SIG-M5 treated with dmso at 0.1 percent for 504 hours (cell line): Measurements from ENCODE around the gene BLOC1S6.
"Not testable (repeated sequence)": the region's sequence is repeated elsewhere in the genome, so short reads cannot be mapped to it uniquely, and the experiment has no call there.

Experiments
- DNase-seq: peaks from one replicate; lab custom pipeline; 2025; ENCODE audit not compliant: unreplicated experiment; lab: John Stamatoyannopoulos, UW

The BLOC1S6 gene

DNA sequence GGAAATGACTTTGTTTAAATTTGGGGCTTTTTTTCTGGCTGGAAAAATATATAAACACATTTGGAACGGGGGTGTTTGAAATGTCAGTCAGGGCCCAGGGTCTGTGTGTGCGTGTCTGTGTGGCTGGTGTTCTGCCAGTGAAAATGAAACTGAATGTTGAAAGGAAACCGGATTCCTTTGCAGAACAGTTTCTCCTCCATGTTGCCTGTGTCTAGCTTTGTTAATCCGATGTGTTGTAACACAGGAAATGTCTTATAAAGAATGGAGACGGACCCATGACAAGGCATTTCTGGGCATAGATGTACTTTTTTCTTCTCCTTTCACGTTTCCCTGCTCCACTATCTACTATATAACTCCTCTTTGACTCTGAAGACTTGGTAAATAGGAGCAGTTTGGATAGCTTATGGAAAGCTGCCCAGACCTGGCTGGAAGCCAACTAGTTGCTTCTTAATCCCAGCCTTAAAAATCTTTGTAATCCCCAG lies 50.4 kb downstream of the BLOC1S6 start:
- DNase-seq = peak; percentile 95

DNA sequence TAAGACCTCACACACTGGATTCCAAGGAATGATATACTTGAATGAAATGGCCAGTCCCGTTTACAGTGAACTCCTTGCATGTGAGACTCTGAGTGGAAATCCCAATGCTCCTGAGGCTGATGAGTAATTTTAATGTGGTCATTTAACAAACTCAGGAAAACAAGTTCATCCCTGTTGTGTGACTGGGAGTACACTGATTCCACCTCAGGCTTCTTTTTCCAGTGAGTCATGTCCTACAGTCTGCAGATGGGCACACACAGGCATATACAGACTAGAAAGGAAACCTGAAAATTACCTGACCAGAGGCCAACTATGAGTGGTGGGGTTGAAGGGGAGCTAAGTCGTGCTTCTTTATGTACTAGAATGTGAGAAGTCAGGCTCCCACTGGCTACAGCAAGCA lies 53.4 kb downstream of the BLOC1S6 start:
- DNase-seq = no peak

DNA sequence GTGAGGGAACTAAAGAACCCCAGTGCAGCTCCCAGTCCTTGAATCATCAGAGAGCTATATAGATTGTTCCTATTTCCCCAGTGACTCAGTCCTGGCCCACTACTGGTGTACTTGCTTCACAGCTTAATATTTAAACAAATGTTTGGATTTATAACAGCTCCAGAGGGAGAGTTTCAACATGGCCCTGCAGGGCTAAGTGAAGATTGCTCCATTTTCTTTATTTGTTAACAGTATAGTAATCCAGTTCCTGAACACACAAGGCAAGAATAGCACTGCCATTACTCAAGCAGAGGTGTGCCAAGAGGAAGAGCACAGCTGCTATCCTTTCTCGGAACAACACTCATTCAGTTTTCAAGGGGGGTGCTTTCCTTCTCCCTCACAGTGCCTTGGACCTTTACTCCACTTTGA lies 54.2 kb downstream of the BLOC1S6 start:
- peak; percentile 97 for DNase-seq

DNA sequence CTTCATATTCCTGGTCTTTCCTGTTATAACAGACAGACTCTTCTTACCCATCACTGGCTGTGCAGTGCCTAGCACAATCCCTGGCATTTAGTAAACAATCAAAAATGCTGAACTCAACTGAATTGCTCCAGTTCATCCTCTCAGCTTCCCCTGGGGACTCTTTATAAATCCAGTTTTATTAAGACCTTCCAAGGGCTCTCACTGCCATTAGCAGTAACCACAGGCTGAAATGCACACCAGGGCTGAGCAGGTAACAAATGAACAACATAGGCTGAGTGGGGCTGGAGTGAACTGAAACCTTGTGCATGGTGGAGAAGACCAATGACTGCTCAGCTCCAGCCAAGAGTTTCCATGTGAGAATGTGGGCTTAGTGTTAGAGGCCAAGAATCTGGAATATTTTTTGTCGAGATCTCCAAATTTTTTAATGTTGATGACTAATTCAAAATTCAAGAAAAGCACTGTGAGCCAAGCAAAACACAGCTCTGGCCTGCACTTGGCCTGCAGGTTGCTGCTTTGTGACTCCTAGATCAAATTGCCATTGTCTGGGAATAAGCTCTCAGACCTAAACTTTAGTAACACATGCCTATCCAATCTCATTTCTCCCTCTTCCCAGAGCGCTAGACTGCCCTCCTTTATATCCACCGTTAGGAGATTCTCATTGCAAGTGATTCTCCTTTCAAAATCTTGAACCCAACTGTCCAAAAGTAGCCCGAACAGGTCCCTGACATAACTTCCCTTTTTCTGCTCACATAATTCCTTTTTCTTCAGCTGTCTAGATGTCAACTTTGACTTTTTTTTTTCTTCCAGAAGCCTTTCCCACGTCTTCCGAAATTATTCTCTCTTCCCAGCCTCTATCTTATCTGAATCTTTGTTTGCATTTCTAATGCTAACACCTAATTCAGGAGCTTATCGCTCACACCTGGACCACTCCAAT lies 55.1 kb downstream of the BLOC1S6 start:
- DNase-seq = no peak

DNA sequence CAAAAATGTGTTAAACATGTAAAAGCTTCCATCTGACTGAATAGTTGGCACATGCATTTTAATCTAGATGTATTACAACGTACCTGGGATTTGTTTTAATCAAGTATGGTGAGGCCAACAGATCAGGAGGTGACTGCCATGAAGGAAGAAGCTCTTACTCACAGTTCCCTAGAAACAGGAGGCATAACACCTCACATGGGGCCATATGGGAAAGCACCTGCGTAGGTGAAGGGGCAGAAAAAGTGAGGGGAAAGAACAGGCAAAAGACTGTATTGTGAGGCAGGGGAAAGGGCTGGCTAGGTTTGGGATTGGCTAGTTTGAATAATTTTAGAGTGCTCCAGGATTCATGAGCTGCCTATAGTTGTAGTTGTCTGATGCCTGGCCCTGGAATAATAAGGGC lies 57.3 kb downstream of the BLOC1S6 start:
- no peak for DNase-seq

DNA sequence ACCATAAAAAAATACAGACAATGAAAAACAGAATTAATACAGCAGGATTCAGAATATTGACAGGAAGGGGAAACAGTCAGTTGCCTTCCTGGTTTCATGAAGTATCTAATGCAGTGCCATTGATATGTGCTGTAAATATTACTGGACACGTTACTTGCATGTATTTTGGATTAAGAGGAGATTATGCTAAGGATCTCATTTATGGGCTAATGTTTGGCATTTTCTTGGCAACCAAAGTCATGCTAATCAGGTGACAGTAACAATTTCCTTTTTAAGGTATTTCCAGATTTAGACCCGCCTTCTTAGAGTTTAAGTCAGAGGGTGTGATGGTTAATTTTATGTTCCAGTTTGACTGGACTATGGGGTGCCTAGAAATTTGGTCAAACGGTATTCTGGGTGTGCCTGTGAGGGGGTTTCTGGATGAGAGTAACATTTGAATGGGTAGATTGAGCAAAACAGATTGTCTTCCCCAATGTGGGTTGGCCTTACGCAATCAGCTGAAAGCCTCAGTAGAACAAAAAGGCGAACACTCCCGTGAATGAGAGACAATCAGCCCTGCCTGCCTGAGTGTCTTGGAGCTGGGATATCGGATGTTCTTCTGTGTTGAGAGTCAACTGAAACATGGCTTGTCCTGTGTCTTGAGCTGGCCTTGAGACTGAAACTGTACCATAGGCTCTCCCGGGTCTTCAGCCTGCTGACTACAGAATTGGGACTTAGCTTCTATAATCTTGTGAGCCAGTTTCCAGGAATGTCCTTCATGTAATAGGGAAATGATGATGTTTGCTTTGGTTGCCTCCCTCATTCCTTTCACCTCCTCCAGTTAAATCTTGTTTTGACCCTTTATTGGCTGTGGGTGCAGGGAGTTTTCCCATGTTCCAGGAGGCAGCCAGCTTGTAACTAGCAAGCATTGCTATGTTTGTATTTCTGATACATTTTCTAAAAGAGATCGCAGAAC lies 58.1 kb downstream of the BLOC1S6 start:
- DNase-seq = peak; percentile 74

DNA sequence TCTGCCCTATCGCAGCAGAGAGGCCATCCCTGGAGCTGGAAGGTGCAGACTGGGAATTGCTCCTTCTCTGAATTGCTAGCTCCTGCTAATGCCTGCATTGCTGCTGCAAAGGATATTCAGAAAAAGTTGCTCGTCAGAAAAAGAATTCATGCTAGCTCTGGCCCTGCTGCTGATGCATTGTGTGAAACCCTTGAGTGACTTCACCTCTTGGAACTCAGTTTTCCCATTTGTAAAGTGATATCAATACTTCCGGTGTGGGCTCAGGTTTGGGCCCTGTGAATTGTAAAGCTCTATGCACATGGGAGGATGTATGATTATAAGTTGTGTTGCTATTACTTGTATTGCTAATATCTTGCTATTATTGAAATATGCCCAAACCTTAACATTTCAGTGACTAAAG lies 59.0 kb downstream of the BLOC1S6 start:
- no peak for DNase-seq

DNA sequence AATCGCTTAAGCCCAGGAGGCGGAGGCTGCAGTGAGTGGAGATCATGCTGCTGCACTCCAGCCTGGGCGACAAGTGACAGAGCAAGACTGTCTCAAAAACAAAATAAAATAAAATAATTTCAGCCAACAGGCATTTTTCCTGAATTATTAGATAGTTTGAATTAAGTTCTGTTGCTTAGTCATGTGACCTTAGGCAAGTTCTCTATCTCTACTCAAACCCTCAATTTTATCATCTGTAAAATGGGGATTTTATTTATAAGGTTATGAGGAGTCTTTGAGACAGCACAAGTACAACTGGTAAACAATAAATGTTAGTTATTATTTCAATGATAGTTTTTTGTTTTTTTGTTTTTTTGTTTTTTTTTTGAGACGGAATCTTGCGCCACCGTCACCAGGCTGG lies 60.6 kb downstream of the BLOC1S6 start:
- no peak for DNase-seq

DNA sequence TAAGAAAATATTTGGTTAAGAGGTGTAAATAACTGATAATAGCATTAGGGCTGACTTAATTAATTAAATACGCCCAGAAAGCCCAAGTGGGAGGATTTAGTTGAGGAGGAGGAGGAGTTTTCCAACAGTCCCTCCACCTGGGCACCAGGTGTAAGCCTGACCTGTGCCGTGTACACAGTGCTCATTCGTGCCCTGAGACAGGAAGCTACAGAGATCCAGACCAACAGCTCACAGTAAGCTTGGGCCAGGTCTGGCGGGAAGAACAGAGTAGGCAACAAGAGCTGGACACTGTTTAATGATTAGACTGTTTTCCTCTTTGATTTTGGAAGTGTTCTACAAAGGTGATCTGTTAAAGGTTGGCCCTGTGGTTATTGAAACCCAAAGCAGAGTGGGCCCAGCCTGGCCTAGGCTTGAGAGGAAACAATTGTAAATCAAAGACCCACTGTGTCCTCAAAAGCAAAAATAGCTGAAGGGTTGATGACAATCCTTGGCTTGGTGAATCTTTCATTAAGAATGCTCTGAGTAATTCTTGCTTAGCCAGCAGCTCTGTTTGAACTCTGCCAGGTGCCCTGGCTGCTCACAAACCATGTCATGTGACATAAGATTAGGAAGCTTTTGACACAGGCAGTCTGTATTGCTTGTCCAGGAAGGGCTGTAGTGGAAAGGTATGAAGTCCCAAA lies 61.5 kb downstream of the BLOC1S6 start:
- no peak for DNase-seq

DNA sequence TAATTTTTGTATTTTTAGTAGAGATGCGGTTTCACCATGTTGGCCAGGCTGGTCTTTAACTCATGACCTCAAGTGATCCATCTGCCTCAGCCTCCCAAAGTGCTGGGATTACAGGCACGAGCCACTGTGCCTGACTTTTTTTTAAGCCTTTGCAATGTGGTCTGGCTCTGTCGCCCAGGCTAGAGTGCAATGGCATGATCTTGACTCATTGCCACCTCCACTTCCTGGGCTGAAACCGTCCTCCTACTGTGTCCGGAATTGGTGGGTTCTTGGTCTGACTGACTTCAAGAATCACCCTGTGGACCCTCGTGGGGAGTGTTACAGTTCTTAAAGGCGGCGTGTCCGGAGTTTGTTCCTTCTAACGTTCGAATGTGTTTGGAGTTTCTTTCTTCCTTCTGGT lies 62.8 kb downstream of the BLOC1S6 start:
- not testable (repeated sequence) for DNase-seq

DNA sequence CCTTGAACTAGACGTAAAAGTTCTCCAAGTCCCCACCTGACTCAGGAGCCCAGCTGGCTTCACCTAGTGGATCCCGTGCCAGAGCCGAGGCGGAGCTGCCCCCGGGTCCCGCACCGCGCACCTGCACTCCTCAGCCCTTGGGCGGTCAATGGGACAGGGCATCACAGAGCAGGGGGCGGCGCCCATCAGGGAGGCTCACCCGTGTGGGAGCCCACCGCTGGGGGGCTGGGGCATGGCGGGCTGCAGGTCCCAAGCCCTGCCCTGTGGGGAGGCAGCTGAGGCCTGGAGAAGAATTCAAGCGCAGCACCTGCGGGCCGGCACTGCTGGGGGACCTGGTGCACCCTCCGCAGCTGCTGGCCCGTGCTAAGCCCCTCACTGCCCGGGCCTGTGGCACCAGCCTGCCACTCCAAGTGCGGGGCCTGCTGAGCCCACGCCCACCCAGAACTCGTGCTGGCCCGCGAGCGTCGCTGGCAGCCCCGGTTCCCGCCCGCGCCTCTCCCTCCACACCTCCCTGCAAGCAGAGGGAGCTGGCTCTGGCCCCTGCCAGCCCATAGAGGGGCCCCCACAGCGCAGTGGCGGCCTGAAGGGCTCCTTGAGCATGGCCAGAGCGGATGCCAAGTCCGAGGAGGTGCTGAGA lies 63.8 kb downstream of the BLOC1S6 start:
- no peak for DNase-seq

DNA sequence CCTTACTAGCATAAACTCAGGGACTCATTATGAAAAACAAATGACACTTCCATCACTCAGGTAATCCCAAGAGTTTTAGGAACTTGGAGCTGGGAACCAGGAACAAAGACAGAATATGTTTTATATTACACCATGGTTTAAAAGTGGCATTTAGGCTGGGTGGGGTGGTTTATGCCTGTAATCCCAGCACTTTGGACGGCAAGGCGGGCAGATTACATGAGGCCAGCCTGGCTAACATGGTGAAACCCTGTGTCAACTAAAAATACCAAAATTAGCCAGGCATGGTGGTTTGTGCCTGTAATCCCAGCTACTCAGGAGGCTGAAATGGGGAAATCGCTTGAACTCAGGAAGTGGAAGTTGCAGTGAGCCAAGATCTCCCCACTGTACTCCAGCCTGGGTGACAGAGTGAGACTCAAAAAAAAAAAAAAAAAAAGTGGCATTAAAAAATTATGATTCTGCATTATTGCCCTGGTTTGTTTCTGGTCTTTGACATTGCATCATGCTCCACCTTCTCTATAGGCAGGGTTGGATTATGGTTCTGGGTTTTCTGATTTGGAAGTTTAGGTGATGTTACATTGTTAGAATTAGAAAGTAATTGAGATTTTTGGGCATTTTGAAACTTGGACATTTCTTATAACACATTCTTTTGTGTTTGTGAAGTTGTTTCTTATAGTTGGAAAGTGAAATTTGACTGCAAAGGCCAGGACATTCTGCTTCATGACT lies 66.7 kb downstream of the BLOC1S6 start:
- peak; percentile 64 for DNase-seq

DNA sequence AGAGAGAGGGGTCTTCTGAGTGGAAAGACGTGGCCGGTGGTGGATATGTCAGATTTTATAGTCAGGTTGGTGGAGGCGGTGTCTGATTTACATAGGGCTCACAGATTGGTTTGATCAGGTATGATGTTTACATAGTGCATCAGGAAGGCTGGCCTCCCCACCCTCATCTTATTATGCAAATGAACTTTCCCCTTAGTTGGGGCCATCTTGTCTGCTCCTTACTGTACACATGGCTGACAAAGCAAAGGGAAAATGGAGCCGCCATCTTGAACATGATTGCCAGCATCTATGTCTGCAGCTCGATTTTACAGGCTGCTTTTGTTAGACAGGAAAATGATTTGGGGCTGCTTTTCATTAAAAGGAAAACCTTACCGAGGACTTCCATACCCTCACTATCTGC lies 67.6 kb downstream of the BLOC1S6 start:
- DNase-seq = no peak

DNA sequence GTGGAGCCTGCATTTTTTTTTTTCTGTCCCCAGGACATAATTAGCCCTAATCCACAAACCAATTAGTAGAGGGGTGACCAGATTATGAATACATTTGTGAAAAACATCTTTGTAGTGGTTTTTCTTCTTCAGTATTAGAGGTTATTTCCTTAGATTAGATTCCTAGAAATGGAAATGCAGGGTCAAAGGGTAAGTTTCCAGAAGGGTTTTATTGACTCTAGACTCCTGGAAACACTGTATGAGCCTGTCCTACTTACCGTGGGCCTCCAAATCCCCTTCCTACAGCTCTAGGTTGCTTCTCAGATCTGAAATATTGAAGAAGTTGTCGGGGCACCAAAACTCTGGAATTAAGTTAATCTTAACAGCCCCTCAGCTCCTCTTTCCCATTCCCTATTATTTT lies 70.1 kb downstream of the BLOC1S6 start:
- DNase-seq = no peak

DNA sequence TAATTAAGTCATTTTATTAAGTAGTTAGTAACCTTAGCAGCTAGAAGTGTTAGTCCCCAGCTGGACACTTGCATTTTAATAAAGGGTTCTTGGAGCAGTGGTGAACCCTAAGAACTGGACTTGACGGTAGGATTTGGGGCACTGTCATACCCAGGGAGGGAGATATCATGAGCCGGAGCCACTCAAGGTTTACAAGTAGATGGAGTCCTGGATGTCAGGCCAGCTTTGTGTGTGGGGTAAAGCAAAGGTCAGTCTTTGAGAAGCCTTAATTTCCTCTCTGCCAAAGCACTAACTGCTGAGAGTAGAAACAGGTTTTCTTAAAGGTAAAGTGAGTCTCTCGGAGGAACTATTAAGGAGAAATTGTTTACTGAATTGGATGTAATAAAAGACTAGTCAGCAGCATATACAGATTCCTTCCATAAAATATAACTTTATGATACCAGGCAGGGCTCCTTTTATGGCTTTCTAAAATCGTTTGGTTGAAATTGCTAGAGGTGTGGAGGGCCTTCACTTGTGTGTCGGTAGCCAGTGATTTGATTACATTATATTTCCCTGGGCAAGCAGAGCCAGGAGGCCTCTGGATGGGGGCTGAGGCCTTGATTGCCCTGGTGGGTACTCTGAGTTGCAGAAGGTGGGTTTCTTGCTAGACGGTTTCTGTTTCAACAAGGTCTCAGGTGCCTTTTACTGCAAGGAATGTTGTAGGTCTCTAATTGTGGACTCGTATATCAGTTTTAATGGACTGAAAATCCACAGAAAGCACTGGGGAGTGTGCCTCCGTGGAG lies 70.8 kb downstream of the BLOC1S6 start:
- DNase-seq = no peak
